Mammary epithelial cell (primary cell): ENCODE measurements around the gene ZNF197.

Experiments used
- EZH2 ChIP-seq: IDR thresholded peaks from 2 replicates; pipeline ENCODE4 v1.6.1; 2012; ENCODE audit warnings: low read length, inconsistent platforms, borderline replicate concordance
- TF ChIP-seq, protein P1 (sequence below), 2 donors: IDR thresholded peaks in 1 of 2; conservative IDR thresholded peaks in 1 of 2; 2 replicates each; pipeline ENCODE4 v1.5.1; 2011 to 2012; ENCODE audit warnings: inconsistent platforms in 2 of 2, low read length in 2 of 2, mild to moderate bottlenecking in 2 of 2, control low read depth in 1 of 2, low read depth in 1 of 2; ENCODE audit not compliant: insufficient read depth in 1 of 2; ENCODE audit errors: extremely low read depth in 1 of 2

- TF ChIP-seq, protein P1, sequence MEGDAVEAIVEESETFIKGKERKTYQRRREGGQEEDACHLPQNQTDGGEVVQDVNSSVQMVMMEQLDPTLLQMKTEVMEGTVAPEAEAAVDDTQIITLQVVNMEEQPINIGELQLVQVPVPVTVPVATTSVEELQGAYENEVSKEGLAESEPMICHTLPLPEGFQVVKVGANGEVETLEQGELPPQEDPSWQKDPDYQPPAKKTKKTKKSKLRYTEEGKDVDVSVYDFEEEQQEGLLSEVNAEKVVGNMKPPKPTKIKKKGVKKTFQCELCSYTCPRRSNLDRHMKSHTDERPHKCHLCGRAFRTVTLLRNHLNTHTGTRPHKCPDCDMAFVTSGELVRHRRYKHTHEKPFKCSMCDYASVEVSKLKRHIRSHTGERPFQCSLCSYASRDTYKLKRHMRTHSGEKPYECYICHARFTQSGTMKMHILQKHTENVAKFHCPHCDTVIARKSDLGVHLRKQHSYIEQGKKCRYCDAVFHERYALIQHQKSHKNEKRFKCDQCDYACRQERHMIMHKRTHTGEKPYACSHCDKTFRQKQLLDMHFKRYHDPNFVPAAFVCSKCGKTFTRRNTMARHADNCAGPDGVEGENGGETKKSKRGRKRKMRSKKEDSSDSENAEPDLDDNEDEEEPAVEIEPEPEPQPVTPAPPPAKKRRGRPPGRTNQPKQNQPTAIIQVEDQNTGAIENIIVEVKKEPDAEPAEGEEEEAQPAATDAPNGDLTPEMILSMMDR (conservative IDR thresholded peaks at IDR 0.05 in 1 of 2, IDR thresholded peaks at IDR 0.05 in 1 of 2; ENCODE audit: extremely low read depth in 1 of 2, insufficient read depth in 1 of 2, low read depth in 1 of 2, low read length in 2 of 2) = no peak
- no peak for TF ChIP-seq EZH2
Observed at GRCh38 chr3:44649709-44650108, 24.9 kb downstream of the ZNF197 start.
